ENCODE results near the gene TASP1. TPM values are rescaled to one million over a fixed set of nuclear protein-coding genes. Genes with fewer than 3 reads are reported as not detected.

The TASP1 gene
- total RNA-seq, 1 experiment from 2014 or later = 9.5 TPM

- Histone ChIP-seq H2AFZ (ENCODE audit: low read length) (no peak overlapping the region), H3K4me2 (ENCODE audit: insufficient read depth, insufficient read length, low read length) (no peak overlapping the region), H3K79me2 (ENCODE audit: insufficient read depth, low read length) (no peaks in the 10 kb centered on the region), H3K27me3 (ENCODE audit: insufficient read depth, low read length) (no peaks in the 10 kb centered on the region), H3K14ac (ENCODE audit: insufficient read depth, low read length) (no peak overlapping the region), H2BK20ac (ENCODE audit: low read depth, low read length, poor library complexity, severe bottlenecking) (no peak overlapping the region), H2BK5ac (ENCODE audit: insufficient read length, low read length) (no peak overlapping the region), H3K27ac (ENCODE audit: insufficient read length, low read depth, low read length) (no peak overlapping the region), H3K18ac (ENCODE audit: insufficient read length, low read depth, low read length) (no peak overlapping the region), H2AK5ac (ENCODE audit: insufficient read length, low read length) (no peak overlapping the region), H3T11ph (ENCODE audit: low read length) (no peak overlapping the region), H4K91ac (ENCODE audit: insufficient read length, low read depth, low read length) (no peak overlapping the region), H3K9me3 (ENCODE audit: control insufficient read depth, low read depth, low read length) (no peaks in the 10 kb centered on the region), H3K79me1 (ENCODE audit: insufficient read depth, low read depth, low read length, poor library complexity, severe bottlenecking) (no peaks in the 10 kb centered on the region), H3K4ac (ENCODE audit: low read depth, low read length) (no peak overlapping the region), H3K4me1 (ENCODE audit: insufficient read depth, low read length) (peaks cover 11% of the 10 kb centered on the region), H3K23me2 (ENCODE audit: insufficient read length, low read depth, low read length, poor library complexity, severe bottlenecking) (no peaks in the 10 kb centered on the region), H2BK15ac (ENCODE audit: low read depth, low read length) (no peak overlapping the region), H3K9ac (ENCODE audit: extremely low read depth, insufficient read length, low read length) (no peak overlapping the region), H3K23ac (ENCODE audit: insufficient read length, low read depth, low read length) (no peak overlapping the region), H2BK120ac (ENCODE audit: low read depth, low read length, poor library complexity, severe bottlenecking) (no peak overlapping the region), H4K20me1 (ENCODE audit: control insufficient read depth, insufficient read depth, insufficient read length) (no peaks in the 10 kb centered on the region), H3K56ac (ENCODE audit: insufficient read length, low read depth, low read length) (no peak overlapping the region), H4K8ac (replicated peaks; ENCODE audit: insufficient read length, low read depth, low read length) (no peak overlapping the region), H2BK12ac (ENCODE audit: insufficient read length, low read depth, low read length) (no peak overlapping the region), H4K5ac (ENCODE audit: insufficient read length, low read depth, low read length) (no peak overlapping the region)
- Mint-ChIP-seq H3K9me3 (no peaks in the 10 kb centered on the region), H3K4me3 (no peak overlapping the region), H3K27me3 (ENCODE audit: low read depth) (no peaks in the 10 kb centered on the region), H3K36me3 (ENCODE audit: insufficient read depth in 1 of 3, low read depth in 3 of 3) (no peaks in the 10 kb centered on the region), H3K4me1 (peaks cover 37% of the 10 kb centered on the region in 2 experiments), H3K27ac (no peak overlapping the region)
- DNase-seq = no peak
- no peak for TF ChIP-seq CTCF (conservative IDR thresholded peaks at IDR 0.05)
- WGBS (ENCODE audit: extremely low coverage, insufficient read length, low lambda C conversion rate) = no CpG with 5 or more reads among the region's 3 CpGs
Measured at GRCh38 chr20:13419477-13419876, 219.3 kb downstream of the TASP1 start.

Data from H9 (cell line).